ENCODE measurements around the gene MLH3.

The MLH3 gene

GRCh38 chr14:75064205-75064567 is 12.9 kb upstream of the MLH3 start:
- no peak for DNase-seq

DNA sequence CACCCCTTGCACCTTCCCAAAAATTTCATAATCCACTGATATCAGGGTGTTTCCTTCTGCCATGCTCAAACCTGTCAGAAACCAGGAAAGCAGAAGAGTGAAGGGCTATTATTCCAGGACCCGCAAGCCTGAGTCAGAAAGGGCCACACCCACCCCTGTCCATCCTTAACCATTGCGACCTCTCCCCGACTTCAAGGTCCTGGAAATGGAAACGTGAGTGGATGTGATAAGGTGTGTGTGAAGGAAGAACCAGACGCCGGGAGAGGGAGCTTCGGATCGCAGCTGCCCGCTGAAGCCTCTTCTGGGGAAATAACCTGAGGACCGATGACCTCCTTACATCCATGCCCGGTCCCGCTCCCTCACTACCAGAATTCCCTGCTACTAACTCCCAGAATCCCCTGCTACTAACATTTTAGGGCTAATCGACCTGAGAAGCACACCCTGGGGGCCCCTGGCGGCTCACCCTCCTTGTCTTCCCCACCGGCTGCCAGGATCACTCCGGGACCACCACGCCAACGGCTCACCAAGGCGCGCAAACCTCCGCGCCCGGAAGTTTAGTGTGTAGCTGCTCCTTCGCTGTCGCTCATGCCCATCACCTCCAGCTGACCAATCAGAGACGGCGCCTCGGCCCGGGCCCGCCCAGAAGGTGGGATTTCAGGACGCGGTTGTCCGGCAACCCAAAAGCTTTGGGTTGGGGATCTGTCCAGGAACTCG is 12.4 kb upstream of the MLH3 start, which contains the start of gene ACYP1:
ACYP1 (minus strand) TSS at position 534 of the 714 bp plus-strand sequence; CDS start at position 63, 471 bp downstream.
- DNase-seq: peak; percentile 77

GRCh38 chr14:75063013-75063412 is 11.7 kb upstream of the MLH3 start:
- no peak for DNase-seq

DNA sequence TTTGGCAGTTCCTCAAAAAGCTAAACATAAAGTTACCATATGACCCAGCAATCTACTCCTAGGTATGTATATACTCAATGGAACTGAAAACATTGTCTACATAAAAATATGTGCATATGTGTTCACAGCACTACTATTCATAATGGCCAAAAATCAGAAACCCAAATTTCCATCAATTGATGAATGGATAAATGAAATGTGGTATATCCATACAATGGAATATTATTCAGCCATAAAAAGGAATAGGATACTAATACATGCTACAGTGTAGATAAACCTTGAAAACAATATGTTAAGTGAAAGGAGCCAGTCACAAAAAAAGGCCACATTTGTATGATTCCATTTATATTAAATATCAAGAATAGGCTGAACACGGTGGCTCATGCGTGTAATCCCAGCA is 9.2 kb upstream of the MLH3 start:
- no peak for DNase-seq

- no peak for DNase-seq
Measured at GRCh38 chr14:75059642-75060041, 8.4 kb upstream of the MLH3 start.

DNA sequence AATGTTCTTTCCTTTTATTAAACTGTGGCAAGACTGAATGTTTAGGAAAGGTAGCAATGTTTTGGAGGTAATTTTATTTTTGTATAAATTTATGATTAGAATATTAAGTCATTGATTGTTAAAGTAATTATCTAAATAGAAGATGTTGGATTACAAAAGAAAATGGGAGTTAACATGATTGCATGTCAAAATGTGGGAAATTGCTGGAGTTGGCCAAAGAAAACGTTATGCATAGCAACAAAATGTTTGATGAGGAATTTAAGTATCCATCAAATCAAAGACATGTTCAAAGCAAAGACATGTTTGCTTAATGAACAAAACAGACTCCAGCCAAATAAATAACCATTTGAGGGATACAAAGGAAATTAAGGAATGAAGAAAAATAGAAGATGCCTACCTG is 3.2 kb upstream of the MLH3 start:
- DNase-seq: no peak

DNA sequence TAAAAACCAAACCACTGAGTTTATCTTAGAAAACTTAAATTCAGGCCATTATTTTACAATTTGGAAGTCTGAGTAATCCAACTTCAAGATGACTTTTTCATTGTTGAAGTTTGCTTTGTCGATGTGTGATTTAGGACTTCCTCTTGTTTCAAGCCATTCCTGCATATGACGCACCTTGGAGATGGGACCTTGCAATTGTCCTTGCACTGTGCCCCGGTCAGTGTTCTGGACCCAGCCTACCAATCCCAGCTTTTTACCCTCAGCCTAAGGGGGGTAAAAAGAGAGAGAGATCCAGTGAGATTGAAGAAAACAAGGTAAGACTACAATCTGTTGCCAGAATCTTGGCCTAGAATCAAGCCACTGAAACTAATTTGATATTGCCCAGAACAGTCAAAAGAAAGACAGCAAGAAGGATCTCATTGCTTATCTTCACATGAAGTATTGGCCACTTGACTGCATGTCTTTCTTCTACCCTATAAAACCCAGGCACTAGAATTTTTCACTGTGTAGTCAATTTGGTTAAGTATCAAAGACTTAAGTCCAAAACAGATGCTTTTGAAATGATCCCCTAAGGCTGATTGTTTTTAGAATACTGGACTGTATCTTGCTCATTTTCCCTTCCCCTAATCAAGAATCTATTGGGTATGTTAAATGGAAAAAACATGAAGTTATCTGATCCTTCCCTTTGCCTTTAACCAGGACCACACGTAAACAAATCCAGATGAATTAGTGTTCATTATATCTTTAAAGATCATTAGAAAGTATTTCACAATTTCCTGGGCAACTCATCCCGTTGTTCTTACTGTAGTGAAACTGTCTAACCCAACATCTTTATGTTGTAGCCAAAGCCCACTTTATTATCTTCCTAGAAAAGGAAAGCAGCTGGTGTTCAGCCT is 2.4 kb upstream of the MLH3 start:
- no peak for DNase-seq

DNA sequence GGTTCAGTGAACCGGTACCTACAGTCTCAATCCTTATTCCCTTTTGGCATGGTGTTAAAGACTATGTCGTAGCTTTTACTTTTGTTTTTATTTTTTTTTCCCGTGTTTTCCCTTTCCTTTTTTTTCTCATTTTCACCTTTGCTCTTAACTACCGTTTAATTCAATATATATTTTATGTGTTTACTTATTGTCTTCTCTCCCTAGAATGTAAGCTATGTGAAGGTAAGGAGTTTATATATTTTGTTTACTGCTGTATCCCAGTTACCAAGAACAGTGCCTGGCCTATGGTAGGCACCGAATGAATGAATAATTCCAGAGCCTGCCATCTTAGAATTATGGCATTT is 261 bp upstream of the MLH3 start:
- DNase-seq: no peak

GRCh38 chr14:75049731-75050201 is 1.5 kb downstream of the MLH3 start:
- no peak for DNase-seq

DNA sequence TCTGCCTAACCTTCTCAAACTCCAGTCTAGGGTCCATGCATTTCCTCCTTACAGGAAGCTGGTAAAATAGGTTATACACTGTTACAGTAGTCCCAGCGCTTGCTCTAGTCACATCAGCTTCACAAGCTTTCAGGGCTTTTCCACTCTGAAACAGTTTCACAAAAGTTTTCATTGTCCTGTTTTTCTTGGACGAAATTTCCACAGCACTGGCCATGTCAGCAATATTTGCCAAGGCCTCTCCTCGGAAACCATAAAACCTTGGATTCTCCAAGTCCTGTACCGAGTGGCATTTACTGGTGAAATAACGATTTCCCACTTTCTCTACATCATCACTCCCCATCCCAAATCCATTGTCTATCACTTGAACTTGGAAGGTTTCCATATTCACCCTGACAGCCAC is 2.1 kb downstream of the MLH3 start:
- DNase-seq: no peak

GRCh38 chr14:75048101-75048500 is 3.2 kb downstream of the MLH3 start:
- no peak for DNase-seq

DNA sequence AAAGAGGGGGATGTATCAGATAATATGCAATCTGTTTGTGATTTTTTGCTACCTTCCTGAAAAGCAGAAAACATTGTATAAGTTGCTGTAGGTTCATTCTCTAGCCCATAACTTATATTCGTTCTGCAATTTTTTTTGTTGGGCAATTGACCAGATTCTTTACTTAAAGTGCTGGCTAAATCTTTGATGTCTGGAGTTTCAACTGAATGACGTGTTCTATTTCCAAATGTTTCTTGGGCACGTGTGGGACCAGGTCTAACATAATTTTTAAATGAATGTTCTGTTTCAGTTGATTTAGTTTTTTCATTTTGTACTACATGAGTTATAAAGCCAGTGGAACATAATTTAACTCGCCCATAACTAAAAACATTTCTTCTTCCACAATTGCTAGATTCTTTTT is 3.8 kb downstream of the MLH3 start:
- DNase-seq: no peak

DNA sequence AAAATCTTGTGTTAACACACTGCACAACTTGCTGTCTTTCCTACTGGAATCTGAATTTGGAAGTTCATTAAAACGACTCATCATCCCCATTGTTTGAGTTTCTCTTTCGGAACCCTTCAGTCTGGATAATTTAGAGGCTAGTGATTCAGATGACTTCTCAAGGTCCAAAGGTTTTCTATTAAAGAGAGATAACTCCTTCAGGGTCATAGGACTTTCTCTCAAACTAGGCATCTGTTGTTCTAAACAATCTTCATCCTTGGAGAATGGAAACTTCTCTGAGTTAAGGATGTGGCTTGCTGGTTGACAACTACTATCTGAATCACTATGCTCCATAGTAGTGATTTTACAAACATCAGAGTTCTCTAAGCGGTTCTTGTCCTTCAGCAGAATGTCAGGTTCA is 4.4 kb downstream of the MLH3 start:
- no peak for DNase-seq

GRCh38 chr14:75046275-75046674 is 5.0 kb downstream of the MLH3 start:
- no peak for DNase-seq

DNA sequence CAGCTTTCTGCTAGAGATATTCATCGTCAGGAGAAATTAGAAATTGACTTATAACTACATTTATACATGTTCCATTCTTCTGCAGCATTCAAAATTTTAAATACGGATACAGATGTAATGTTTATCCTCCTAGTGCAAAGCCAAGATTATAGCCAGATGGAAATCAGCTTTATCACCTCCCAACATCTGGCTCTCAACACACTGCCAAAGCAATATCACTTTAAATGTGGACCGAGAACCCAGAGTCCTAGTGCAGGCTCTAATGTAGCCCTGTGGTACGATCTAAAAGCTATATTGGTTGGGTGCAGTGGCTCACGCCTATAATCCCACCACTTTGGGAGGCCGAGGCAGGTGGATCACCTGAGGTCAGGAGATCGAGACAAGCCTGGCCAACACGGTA is 6.5 kb downstream of the MLH3 start:
- DNase-seq: no peak

GRCh38 chr14:75044322-75044721 is 6.9 kb downstream of the MLH3 start:
- DNase-seq: peak; percentile 22

GRCh38 chr14:75042035-75042434 is 9.2 kb downstream of the MLH3 start:
- no peak for DNase-seq

GRCh38 chr14:75041613-75042012 is 9.7 kb downstream of the MLH3 start:
- DNase-seq: no peak

DNA sequence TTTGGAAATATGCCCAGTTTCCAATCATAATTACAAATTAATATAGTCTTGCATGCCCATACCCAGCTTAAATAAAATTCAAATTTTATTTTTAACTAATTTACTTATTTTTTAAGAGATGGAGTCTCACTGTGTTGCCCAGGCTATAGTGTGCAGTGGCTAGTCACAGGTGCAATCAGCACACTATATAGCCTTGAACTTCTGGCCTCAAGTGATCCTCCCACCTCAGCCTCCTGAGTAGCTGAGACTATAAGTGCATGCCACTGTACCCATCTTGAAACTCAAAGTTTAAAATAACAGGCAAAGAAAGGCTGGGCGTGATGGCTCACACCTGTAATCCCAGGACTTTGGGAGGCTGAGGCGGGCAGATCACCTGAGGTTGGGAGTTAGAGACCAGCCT is 10.3 kb downstream of the MLH3 start:
- no peak for DNase-seq

DNA sequence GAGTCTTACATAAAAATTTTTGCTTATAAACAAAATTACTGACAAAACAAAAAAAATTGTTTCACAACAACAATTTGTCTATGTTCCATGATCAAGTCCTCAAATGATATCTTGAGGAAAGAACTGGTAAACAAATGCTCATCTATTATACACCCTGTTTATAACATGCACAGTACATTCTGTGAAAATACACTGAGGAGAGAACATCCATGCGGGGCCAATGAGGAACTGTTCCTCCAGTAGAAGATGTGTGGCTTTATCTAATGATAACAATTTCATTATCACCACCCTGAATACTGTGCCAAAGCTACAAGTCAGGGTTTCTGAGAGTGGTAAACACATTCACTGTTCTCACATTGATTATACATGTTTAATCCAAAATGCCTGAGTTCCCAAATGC is 10.8 kb downstream of the MLH3 start:
- DNase-seq: no peak

GRCh38 chr14:75032939-75033338 is 18.3 kb downstream of the MLH3 start:
- no peak for DNase-seq

GRCh38 chr14:75030147-75030546 is 21.1 kb downstream of the MLH3 start:
- DNase-seq: no peak

- DNase-seq: no peak
Measured at GRCh38 chr14:75025876-75026275, 25.4 kb downstream of the MLH3 start.

DNA sequence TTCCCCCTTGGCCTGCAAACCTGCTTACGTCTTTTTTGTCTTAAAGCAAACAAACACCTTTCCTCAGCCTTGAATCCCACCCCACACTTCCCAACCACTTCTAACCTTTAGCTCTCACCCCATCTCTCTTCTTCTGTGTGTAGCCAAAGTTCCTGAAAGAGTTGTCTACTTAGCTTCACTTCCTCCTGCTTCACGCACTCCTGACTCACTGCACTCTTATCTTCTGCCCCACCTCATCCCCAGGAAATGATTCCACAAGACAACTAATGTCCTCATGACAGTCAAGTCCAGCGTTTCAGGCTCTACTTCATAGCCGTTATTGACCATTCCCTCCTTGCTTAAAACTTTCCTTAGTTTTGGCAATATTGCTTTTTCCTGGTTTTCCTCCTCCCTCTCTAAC is 26.2 kb downstream of the MLH3 start:
- DNase-seq: no peak
